IPS-18a (cell line): ENCODE measurements around the gene ZBTB16.

Source experiments
- H3K27ac ChIP-seq: one replicate; pipeline ENCODE4 v1.5.1; 2013; ENCODE audit warnings: low read length
- H3K27me3 ChIP-seq: one replicate; pipeline ENCODE4 v1.6.1; 2013; ENCODE audit warnings: mild to moderate bottlenecking, low read length; ENCODE audit not compliant: control insufficient read depth, insufficient read depth
- H3K36me3 ChIP-seq: one replicate; pipeline ENCODE4 v1.6.1; 2013; ENCODE audit warnings: low read depth, low read length; ENCODE audit not compliant: control insufficient read depth
- H3K4me1 ChIP-seq: one replicate; pipeline ENCODE4 v1.6.1; 2013; ENCODE audit warnings: low read depth, low read length; ENCODE audit not compliant: control insufficient read depth
- H3K4me3 ChIP-seq: one replicate; pipeline ENCODE4 v1.5.1; 2013; ENCODE audit warnings: low read length
- H3K9ac ChIP-seq: one replicate; pipeline ENCODE4 v1.6.1; 2013; ENCODE audit warnings: mild to moderate bottlenecking, low read length, moderate library complexity
- H3K9me3 ChIP-seq: one replicate; pipeline ENCODE4 v1.6.1; 2013; ENCODE audit warnings: low read depth, low read length; ENCODE audit not compliant: control insufficient read depth

The ZBTB16 gene

GRCh38 chr11:114116357-114116756 lies 56.8 kb downstream of the ZBTB16 start:
- no peaks in the 10 kb centered on the region for H3K4me1 ChIP-seq
- H3K9me3 ChIP-seq = no peaks in the 10 kb centered on the region
- H3K9ac ChIP-seq = no peak overlapping the region
- H3K36me3 ChIP-seq = no peaks in the 10 kb centered on the region
- no peaks in the 10 kb centered on the region for H3K27me3 ChIP-seq
- H3K27ac ChIP-seq = no peak overlapping the region
- no peak overlapping the region for H3K4me3 ChIP-seq

- Histone ChIP-seq H3K27me3 (no peaks in the 10 kb centered on the region), H3K9ac (no peak overlapping the region), H3K4me1 (no peaks in the 10 kb centered on the region), H3K9me3 (no peaks in the 10 kb centered on the region), H3K4me3 (no peak overlapping the region), H3K36me3 (no peaks in the 10 kb centered on the region), H3K27ac (no peak overlapping the region)
Observed at GRCh38 chr11:114116800-114117199, 57.3 kb downstream of the ZBTB16 start.

- Histone ChIP-seq H3K9me3 (no peaks in the 10 kb centered on the region), H3K27me3 (no peaks in the 10 kb centered on the region), H3K4me3 (no peak overlapping the region), H3K27ac (no peak overlapping the region), H3K36me3 (no peaks in the 10 kb centered on the region), H3K9ac (no peak overlapping the region), H3K4me1 (no peaks in the 10 kb centered on the region)
Observed at GRCh38 chr11:114120606-114121005, 61.1 kb downstream of the ZBTB16 start.

- H3K4me1 ChIP-seq = no peaks in the 10 kb centered on the region
- H3K27me3 ChIP-seq = no peaks in the 10 kb centered on the region
- no peak overlapping the region for H3K27ac ChIP-seq
- no peaks in the 10 kb centered on the region for H3K9me3 ChIP-seq
- H3K36me3 ChIP-seq = no peaks in the 10 kb centered on the region
- no peak overlapping the region for H3K9ac ChIP-seq
- no peak overlapping the region for H3K4me3 ChIP-seq
Observed at GRCh38 chr11:114121138-114121537, 61.6 kb downstream of the ZBTB16 start.

GRCh38 chr11:114121804-114122504 lies 62.4 kb downstream of the ZBTB16 start:
- Histone ChIP-seq H3K27ac (no peak overlapping the region), H3K4me1 (no peaks in the 10 kb centered on the region)

GRCh38 chr11:114122686-114123085 lies 63.2 kb downstream of the ZBTB16 start:
- H3K27ac ChIP-seq = no peak overlapping the region
- no peaks in the 10 kb centered on the region for H3K9me3 ChIP-seq
- no peaks in the 10 kb centered on the region for H3K36me3 ChIP-seq
- no peak overlapping the region for H3K4me3 ChIP-seq
- no peaks in the 10 kb centered on the region for H3K4me1 ChIP-seq
- H3K9ac ChIP-seq = no peak overlapping the region
- no peaks in the 10 kb centered on the region for H3K27me3 ChIP-seq

More at GRCh38 chr11:114121804-114122504, 62.4 kb downstream of the ZBTB16 start:
- Histone ChIP-seq H3K27me3 (no peaks in the 10 kb centered on the region), H3K36me3 (no peaks in the 10 kb centered on the region), H3K9me3 (no peaks in the 10 kb centered on the region), H3K4me3 (no peak overlapping the region), H3K9ac (no peak overlapping the region)

- no peak overlapping the region for H3K4me3 ChIP-seq
- no peaks in the 10 kb centered on the region for H3K9me3 ChIP-seq
- no peak overlapping the region for H3K27ac ChIP-seq
- no peaks in the 10 kb centered on the region for H3K4me1 ChIP-seq
- no peaks in the 10 kb centered on the region for H3K27me3 ChIP-seq
- H3K9ac ChIP-seq = no peak overlapping the region
- no peaks in the 10 kb centered on the region for H3K36me3 ChIP-seq
Observed at GRCh38 chr11:114123692-114124330, 64.3 kb downstream of the ZBTB16 start.

- H3K27me3 ChIP-seq = no peaks in the 10 kb centered on the region
- no peaks in the 10 kb centered on the region for H3K9me3 ChIP-seq
- H3K27ac ChIP-seq = no peak overlapping the region
- no peaks in the 10 kb centered on the region for H3K36me3 ChIP-seq
- no peak overlapping the region for H3K4me3 ChIP-seq
- no peak overlapping the region for H3K9ac ChIP-seq
- no peaks in the 10 kb centered on the region for H3K4me1 ChIP-seq
Observed at GRCh38 chr11:114124601-114125144, 65.2 kb downstream of the ZBTB16 start.

- no peak overlapping the region for H3K27ac ChIP-seq
- no peaks in the 10 kb centered on the region for H3K9me3 ChIP-seq
- no peak overlapping the region for H3K4me3 ChIP-seq
- H3K4me1 ChIP-seq = no peaks in the 10 kb centered on the region
- H3K9ac ChIP-seq = no peak overlapping the region
- H3K36me3 ChIP-seq = no peaks in the 10 kb centered on the region
- no peaks in the 10 kb centered on the region for H3K27me3 ChIP-seq
Observed at GRCh38 chr11:114125531-114125930, 66.0 kb downstream of the ZBTB16 start.

GRCh38 chr11:114125959-114126358 lies 66.4 kb downstream of the ZBTB16 start:
- H3K27me3 ChIP-seq = no peaks in the 10 kb centered on the region
- H3K27ac ChIP-seq = no peak overlapping the region
- H3K9me3 ChIP-seq = no peaks in the 10 kb centered on the region
- no peak overlapping the region for H3K4me3 ChIP-seq
- no peaks in the 10 kb centered on the region for H3K4me1 ChIP-seq
- no peaks in the 10 kb centered on the region for H3K36me3 ChIP-seq
- H3K9ac ChIP-seq = no peak overlapping the region

- H3K36me3 ChIP-seq = no peaks in the 10 kb centered on the region
- H3K27me3 ChIP-seq = no peaks in the 10 kb centered on the region
- H3K27ac ChIP-seq = no peak overlapping the region
- no peak overlapping the region for H3K9ac ChIP-seq
- no peak overlapping the region for H3K4me3 ChIP-seq
- H3K4me1 ChIP-seq = no peaks in the 10 kb centered on the region
- H3K9me3 ChIP-seq = no peaks in the 10 kb centered on the region
Observed at GRCh38 chr11:114128399-114128798, 68.9 kb downstream of the ZBTB16 start.

- Histone ChIP-seq H3K36me3 (no peaks in the 10 kb centered on the region), H3K9me3 (no peaks in the 10 kb centered on the region), H3K4me3 (no peak overlapping the region), H3K4me1 (no peaks in the 10 kb centered on the region), H3K27me3 (no peaks in the 10 kb centered on the region), H3K9ac (no peak overlapping the region), H3K27ac (no peak overlapping the region)
Observed at GRCh38 chr11:114129142-114129541, 69.6 kb downstream of the ZBTB16 start.
